HG03442 (cell line): ENCODE measurements around the gene PDZK1.
A peak's percentile ranks its signal among the peaks of the same experiment; 100 is the strongest.
"Not testable (repeated sequence)": the region's sequence is repeated elsewhere in the genome, so short reads cannot be mapped to it uniquely, and the experiment has no call there.

Source experiments
- ATAC-seq: cut with Tn5 transposase; IDR thresholded peaks from one replicate; pipeline ENCODE4 v1.9.1; 2021; ENCODE audit warnings: mild to moderate bottlenecking, moderate library complexity; ENCODE audit not compliant: unreplicated experiment

Gene PDZK1

GRCh38 chr1:145707183-145707867 is at the start of gene PDZK1:
PDZK1 (minus strand) TSS chr1:145707368; CDS start chr1:145688021, 19,347 bp downstream.
- ATAC-seq, result no peak

GRCh38 chr1:145751491-145752037 is 44.4 kb upstream of the PDZK1 start:
- ATAC-seq, result no peak

- ATAC-seq, result no peak
Observed at GRCh38 chr1:145750426-145750825, 43.3 kb upstream of the PDZK1 start.

GRCh38 chr1:145747398-145748247 is 40.5 kb upstream of the PDZK1 start:
- ATAC-seq, result no peak

GRCh38 chr1:145740269-145740668 is 33.1 kb upstream of the PDZK1 start:
- ATAC-seq, result no peak

- no peak for ATAC-seq
Observed at GRCh38 chr1:145736191-145736590, 29.0 kb upstream of the PDZK1 start.

GRCh38 chr1:145730900-145731299 is 23.7 kb upstream of the PDZK1 start:
- ATAC-seq, result no peak

GRCh38 chr1:145730467-145730866 is 23.3 kb upstream of the PDZK1 start:
- no peak for ATAC-seq

GRCh38 chr1:145729666-145730436 is 22.7 kb upstream of the PDZK1 start:
- ATAC-seq, result no peak

- ATAC-seq, result no peak
Observed at GRCh38 chr1:145729196-145729595, 22.0 kb upstream of the PDZK1 start.

- ATAC-seq, result not testable (repeated sequence)
Observed at GRCh38 chr1:145726193-145726592, 19.0 kb upstream of the PDZK1 start.

- peak; percentile 61 for ATAC-seq
Observed at GRCh38 chr1:145720878-145721671, 13.9 kb upstream of the PDZK1 start.

- ATAC-seq, result no peak
Observed at GRCh38 chr1:145720556-145720877, 13.3 kb upstream of the PDZK1 start.

GRCh38 chr1:145719230-145720079 is 12.3 kb upstream of the PDZK1 start, which contains the start of gene CD160:
CD160 (plus strand) TSS chr1:145719499; CDS start chr1:145728328, 8,829 bp downstream.
- no peak for ATAC-seq

GRCh38 chr1:145718465-145718864 is 11.3 kb upstream of the PDZK1 start:
- ATAC-seq, result not testable (repeated sequence)

GRCh38 chr1:145717833-145718232 is 10.7 kb upstream of the PDZK1 start:
- ATAC-seq, result no peak

GRCh38 chr1:145716641-145717345 is 9.6 kb upstream of the PDZK1 start:
- ATAC-seq, result no peak

GRCh38 chr1:145714524-145715111 is 7.5 kb upstream of the PDZK1 start:
- no peak for ATAC-seq
